Bronchial epithelial cell (primary cell): ENCODE measurements around the gene ZRANB3. TPM values are rescaled to one million over a fixed set of nuclear protein-coding genes. Genes with fewer than 3 reads are reported as not detected.

ENCODE experiments used
- DNase-seq: peaks from one replicate; pipeline ENCODE4 v3.0.0-alpha.2; 2010; ENCODE audit warnings: low read depth
- FAIRE-seq: peaks from 2 replicates; lab custom pipeline; 2011; peaks lifted over from hg19 to GRCh38; lab: Jason Lieb, UNC
- H3K27me3 ChIP-seq: 2 replicates; pipeline ENCODE4 v1.5.1; 2011; ENCODE audit warnings: low read length; ENCODE audit not compliant: control insufficient read depth, insufficient read depth
- H3K36me3 ChIP-seq: 2 replicates; pipeline ENCODE4 v1.5.1; 2011; ENCODE audit warnings: low read length; ENCODE audit not compliant: control insufficient read depth, insufficient read depth
- H3K4me3 ChIP-seq: 2 replicates; pipeline ENCODE4 v1.5.1; 2011; ENCODE audit warnings: mild to moderate bottlenecking, low read depth, low read length, control low read depth
- CTCF ChIP-seq: IDR thresholded peaks from 2 replicates; pipeline ENCODE4 v1.5.1; 2011; ENCODE audit warnings: mild to moderate bottlenecking, moderate library complexity, low read length, control low read depth, inconsistent platforms; ENCODE audit not compliant: insufficient read depth, severe bottlenecking
- total RNA-seq: library from RNA; depleted of rRNA; stranded (reverse); fragments of >200 nt; gene quantifications from 2 replicates; pipeline ENCODE4 v1.2.1, GENCODE V29; 2014

The ZRANB3 gene
- total RNA-seq, 1 donor from 2014 or later = 5.5 TPM

GRCh38 chr2:135183822-135184221 is 347.2 kb downstream of the ZRANB3 start:
- no peaks in the 10 kb centered on the region for H3K27me3 ChIP-seq
- FAIRE-seq (no peak), DNase-seq (peak; percentile 60)
- H3K4me3 ChIP-seq = no peak overlapping the region
- no peak for TF ChIP-seq CTCF
- H3K36me3 ChIP-seq = no peaks in the 10 kb centered on the region

GRCh38 chr2:135182601-135183000 is 348.4 kb downstream of the ZRANB3 start:
- H3K36me3 ChIP-seq = no peaks in the 10 kb centered on the region
- H3K27me3 ChIP-seq = no peaks in the 10 kb centered on the region
- FAIRE-seq (no peak), DNase-seq (no peak)
- no peak for TF ChIP-seq CTCF
- no peak overlapping the region for H3K4me3 ChIP-seq

DNA sequence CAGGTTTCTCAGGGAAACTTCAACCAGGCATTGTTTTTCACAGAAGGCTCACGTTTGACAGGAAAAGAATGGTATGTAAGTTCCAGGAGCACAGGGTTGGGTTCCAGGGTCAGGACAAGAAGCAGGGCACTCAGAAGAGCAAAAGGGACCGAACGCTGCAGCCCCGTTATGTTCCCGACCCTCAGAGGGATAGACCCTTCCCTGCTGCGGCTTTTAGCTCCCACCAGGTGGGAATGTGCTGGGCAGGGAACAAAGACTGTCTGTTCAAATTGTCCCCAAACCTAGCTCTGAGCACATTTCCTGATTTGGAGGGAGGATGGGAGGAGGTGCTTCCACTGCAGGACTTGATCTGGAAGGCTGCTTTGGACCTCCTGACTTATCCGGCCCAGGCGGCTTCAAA is 348.8 kb downstream of the ZRANB3 start:
- DNase-seq = no peak
- H3K27me3 ChIP-seq = no peaks in the 10 kb centered on the region
- H3K36me3 ChIP-seq = no peaks in the 10 kb centered on the region
- no peak overlapping the region for H3K4me3 ChIP-seq
- peak; percentile 64 for FAIRE-seq
- TF ChIP-seq CTCF = no peak

DNA sequence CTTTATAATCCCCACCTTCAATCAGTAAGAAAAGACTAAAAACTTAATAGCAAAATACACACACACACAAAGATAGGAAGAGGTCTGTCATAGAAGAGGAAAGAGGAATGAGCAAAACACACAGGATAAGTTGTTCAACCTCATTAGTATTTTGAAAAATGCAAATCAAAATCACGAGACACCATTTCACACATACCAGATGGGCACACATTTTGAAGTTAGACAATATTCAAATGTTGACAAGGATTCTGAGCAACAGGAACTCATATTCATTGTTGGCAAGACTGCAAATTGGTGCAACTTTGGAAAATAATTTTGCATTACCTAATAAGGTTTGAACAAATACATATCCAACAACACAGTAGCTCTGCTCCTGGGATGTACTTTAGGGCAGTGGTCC is 351.3 kb downstream of the ZRANB3 start:
- Histone ChIP-seq H3K36me3 (peaks cover 2% of the 10 kb centered on the region), H3K4me3 (no peak overlapping the region), H3K27me3 (no peaks in the 10 kb centered on the region)
- no peak for TF ChIP-seq CTCF
- DNase-seq = no peak
- FAIRE-seq = no peak

DNA sequence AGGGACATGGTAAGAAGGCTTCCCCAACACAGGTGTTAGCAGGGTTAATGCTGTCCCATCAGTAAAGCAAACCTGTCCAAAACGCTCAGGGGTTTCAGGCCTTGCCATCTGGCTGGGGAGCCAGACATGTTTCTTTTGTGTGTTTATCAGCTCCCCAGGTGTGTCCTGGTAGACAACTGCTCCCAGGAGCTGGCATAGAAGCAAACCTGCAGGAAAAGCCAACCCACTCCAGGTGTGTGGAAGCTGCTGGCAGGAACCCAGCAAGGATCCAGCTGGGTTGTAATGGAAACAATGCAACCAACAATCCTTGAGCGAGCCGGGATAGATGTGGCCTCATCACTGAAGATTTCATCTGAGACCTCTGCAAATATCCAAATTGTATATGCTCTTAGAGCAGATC is 355.8 kb downstream of the ZRANB3 start:
- FAIRE-seq (peak; percentile 72), DNase-seq (no peak)
- no peak for TF ChIP-seq CTCF
- H3K27me3 ChIP-seq = no peaks in the 10 kb centered on the region
- no peak overlapping the region for H3K4me3 ChIP-seq
- peaks cover 10% of the 10 kb centered on the region for H3K36me3 ChIP-seq

DNA sequence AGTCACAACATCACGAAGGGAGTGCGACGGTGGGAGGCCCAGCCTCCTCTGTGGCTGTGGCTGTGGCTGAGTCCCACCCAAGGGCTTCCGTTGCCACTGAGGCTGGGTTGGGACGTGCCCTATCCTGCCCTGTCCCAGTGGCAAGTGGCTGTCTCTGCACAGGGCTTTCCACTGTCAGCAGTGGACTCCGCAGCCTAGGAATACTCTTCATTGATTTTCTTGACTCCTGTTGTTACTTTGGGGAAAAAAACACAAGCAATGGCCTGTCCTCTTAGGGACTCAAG is 356.3 kb downstream of the ZRANB3 start:
- no peak for TF ChIP-seq CTCF
- H3K4me3 ChIP-seq = no peak overlapping the region
- DNase-seq (no peak), FAIRE-seq (no peak)
- H3K36me3 ChIP-seq = peaks cover 11% of the 10 kb centered on the region
- H3K27me3 ChIP-seq = no peaks in the 10 kb centered on the region
